RWPE2 (cell line): ENCODE results near the gene NOL8.
A peak's percentile ranks its signal among the peaks of the same experiment; 100 is the strongest.

ENCODE experiments used
- ATAC-seq: fragments of 200-7000 bp; cut with Tn5 transposase; 3 replicates; pipeline ENCODE4 v1.9.1; 2021; ENCODE audit warnings: low read depth
- DNase-seq: peaks from one replicate; pipeline ENCODE4 v3.0.0-alpha.2; 2020; ENCODE audit warnings: low spot score
- H3K27ac ChIP-seq: fragments of 450-650 bp; 2 replicates; pipeline ENCODE4 v1.5.1; 2017; ENCODE audit warnings: mild to moderate bottlenecking; ENCODE audit not compliant: poor library complexity, severe bottlenecking
- H3K27me3 ChIP-seq: fragments of 250-450 bp; sonication (Bioruptor Pico); 2 replicates; pipeline ENCODE4 v1.5.1; 2021; ENCODE audit warnings: mild to moderate bottlenecking, moderate library complexity; ENCODE audit not compliant: insufficient read depth, poor library complexity, severe bottlenecking
- H3K36me3 ChIP-seq: fragments of 250-450 bp; sonication (Bioruptor Pico); 2 replicates; pipeline ENCODE4 v1.5.1; 2020; ENCODE audit warnings: low read depth, mild to moderate bottlenecking, moderate library complexity
- H3K4me1 ChIP-seq: fragments of 250-450 bp; sonication (Bioruptor Pico); 2 replicates; pipeline ENCODE4 v1.5.1; 2021; ENCODE audit warnings: mild to moderate bottlenecking, moderate library complexity; ENCODE audit not compliant: insufficient read depth, poor library complexity, severe bottlenecking
- H3K4me3 ChIP-seq: fragments of 250-450 bp; sonication (Bioruptor Pico); 2 replicates; pipeline ENCODE4 v1.5.1; 2021; ENCODE audit warnings: mild to moderate bottlenecking, moderate library complexity; ENCODE audit not compliant: severe bottlenecking
- H3K9me3 ChIP-seq: fragments of 250-450 bp; sonication (Bioruptor Pico); 2 replicates; pipeline ENCODE4 v1.5.1; 2021; ENCODE audit warnings: mild to moderate bottlenecking, moderate library complexity; ENCODE audit not compliant: severe bottlenecking
- CTCF ChIP-seq: fragments of 450-650 bp; IDR thresholded peaks from one replicate; pipeline ENCODE4 v1.5.1; 2017; ENCODE audit warnings: mild to moderate bottlenecking, moderate library complexity; ENCODE audit not compliant: poor library complexity, severe bottlenecking

NOL8 gene

DNA sequence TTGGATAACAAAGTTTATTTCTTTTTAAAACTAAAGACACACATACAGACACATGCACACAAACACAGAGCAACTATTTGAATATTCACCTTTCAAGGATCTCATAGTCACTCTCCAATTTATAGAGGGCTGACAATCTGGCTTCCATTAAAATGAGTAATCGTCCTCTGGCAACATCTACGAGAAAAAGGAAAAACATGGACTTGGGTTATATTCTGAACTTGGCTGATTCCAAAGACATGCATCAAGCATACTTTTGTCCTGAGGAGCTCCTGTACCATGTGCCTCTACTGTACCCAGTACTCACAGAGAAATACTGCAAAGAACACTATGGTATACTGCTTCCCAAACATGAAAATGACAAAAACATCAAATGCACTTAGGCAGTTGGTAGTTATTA is 47.0 kb downstream of the NOL8 start:
- TF ChIP-seq CTCF = no peak
- DNase-seq (no peak), ATAC-seq (no peak)
- Histone ChIP-seq H3K4me3 (no peak overlapping the region), H3K27ac (no peak overlapping the region), H3K4me1 (no peaks in the 10 kb centered on the region), H3K27me3 (no peaks in the 10 kb centered on the region), H3K36me3 (peaks cover 100% of the 10 kb centered on the region), H3K9me3 (no peaks in the 10 kb centered on the region)

DNA sequence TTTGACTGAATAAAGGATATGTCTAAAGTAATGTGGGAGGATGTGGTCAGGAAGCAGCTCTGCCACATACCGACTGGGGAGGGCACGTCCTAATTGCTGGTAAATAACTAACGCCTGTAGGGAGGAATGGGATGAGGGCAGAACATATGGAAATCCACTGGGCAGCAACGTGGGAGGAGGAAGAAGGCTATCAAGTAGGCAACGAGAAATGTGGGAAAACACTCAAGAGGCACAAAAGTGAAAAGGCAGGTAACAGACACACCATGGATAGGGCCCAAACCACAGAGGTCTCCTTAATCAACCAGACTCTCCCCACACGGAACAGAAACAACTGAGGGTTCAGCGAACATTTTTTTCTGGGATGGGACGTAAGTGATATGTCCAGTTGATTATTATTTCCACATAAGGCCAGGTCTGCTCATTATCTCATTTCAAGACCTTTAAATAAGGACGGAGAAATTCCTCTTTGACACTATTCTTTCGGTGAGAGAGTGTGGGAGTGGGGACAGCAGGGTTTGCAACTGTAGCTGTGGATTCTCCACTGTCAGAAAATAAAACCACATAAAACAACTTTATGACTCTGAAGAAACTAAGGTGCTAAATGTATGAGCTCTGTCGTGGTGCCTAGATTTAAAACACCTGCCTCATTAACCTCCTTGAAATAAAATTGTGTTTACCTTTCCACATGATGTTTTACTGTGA is 48.7 kb downstream of the NOL8 start:
- no peak overlapping the region for H3K27ac ChIP-seq
- no peaks in the 10 kb centered on the region for H3K4me1 ChIP-seq
- peaks cover 97% of the 10 kb centered on the region for H3K36me3 ChIP-seq
- H3K4me3 ChIP-seq = no peak overlapping the region
- no peaks in the 10 kb centered on the region for H3K27me3 ChIP-seq
- ATAC-seq (0 out of 3 replicates have a peak, but pooled peaks have one; percentile 17), DNase-seq (no peak)
- TF ChIP-seq CTCF = no peak
- no peaks in the 10 kb centered on the region for H3K9me3 ChIP-seq

- no peaks in the 10 kb centered on the region for H3K4me1 ChIP-seq
- no peaks in the 10 kb centered on the region for H3K9me3 ChIP-seq
- DNase-seq (no peak), ATAC-seq (peak; percentile 68; the same call in 1 of the 3 replicates)
- H3K36me3 ChIP-seq = peaks cover 97% of the 10 kb centered on the region
- no peak for TF ChIP-seq CTCF
- H3K27me3 ChIP-seq = no peaks in the 10 kb centered on the region
- no peak overlapping the region for H3K4me3 ChIP-seq
- H3K27ac ChIP-seq = no peak overlapping the region
Measured at GRCh38 chr9:92275541-92275940, 49.6 kb downstream of the NOL8 start.

DNA sequence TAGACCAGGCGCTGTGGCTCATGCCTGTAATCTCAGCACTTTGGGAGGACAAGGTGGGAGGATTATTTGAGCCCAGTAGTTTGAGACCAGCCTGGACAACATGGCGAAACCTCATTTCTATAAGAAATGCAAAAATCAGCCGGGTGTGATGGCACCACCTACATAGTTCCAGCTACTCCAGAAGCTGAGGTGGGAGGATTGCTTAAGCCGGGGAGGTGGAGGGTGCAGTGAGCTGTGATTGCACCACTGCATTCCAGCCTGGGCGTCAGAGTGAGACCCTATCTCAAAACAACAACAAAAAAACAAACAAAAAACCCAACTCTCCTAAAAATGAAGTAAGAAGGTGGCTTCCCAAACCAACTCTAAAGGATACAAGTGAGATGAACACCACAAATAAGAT is 54.6 kb downstream of the NOL8 start:
- Histone ChIP-seq H3K27ac (no peak overlapping the region), H3K27me3 (no peaks in the 10 kb centered on the region), H3K4me1 (no peaks in the 10 kb centered on the region), H3K9me3 (no peaks in the 10 kb centered on the region), H3K36me3 (peaks cover 97% of the 10 kb centered on the region), H3K4me3 (no peak overlapping the region)
- DNase-seq (no peak), ATAC-seq (no peak)
- no peak for TF ChIP-seq CTCF

GRCh38 chr9:92266486-92266885 is 58.7 kb downstream of the NOL8 start:
- Histone ChIP-seq H3K27me3 (no peaks in the 10 kb centered on the region), H3K36me3 (peaks cover 100% of the 10 kb centered on the region), H3K9me3 (no peaks in the 10 kb centered on the region), H3K4me3 (no peak overlapping the region), H3K27ac (no peak overlapping the region), H3K4me1 (no peaks in the 10 kb centered on the region)
- DNase-seq (no peak), ATAC-seq (no peak)
- no peak for TF ChIP-seq CTCF
